Thoracic aorta (tissue), 2 donors: ENCODE results near the gene SZT2. TPM values are rescaled to one million over a fixed set of nuclear protein-coding genes. Genes with fewer than 3 reads are reported as not detected.

ENCODE experiments used
- ATAC-seq: fragments of 150-250 bp; one replicate; pipeline ENCODE4 v1.8.0; 2017; ENCODE audit warnings: low read depth; ENCODE audit not compliant: insufficient number of reproducible peaks, low FRiP score
- DNase-seq: peaks from one replicate; pipeline ENCODE4 v3.0.0-alpha.2; 2020; ENCODE audit warnings: low spot score
- H3K27ac ChIP-seq, 2 donors: fragments of 200-600 bp; sonication (generic); 1 replicate in 1 of 2; 2 replicates in 1 of 2; pipeline ENCODE4 v1.5.1; 2016; ENCODE audit warnings: mild to moderate bottlenecking in 2 of 2, moderate library complexity in 2 of 2
- H3K27me3 ChIP-seq: fragments of 200-600 bp; sonication (generic); replicated peaks from 2 replicates; pipeline ENCODE4 v1.6.0; 2016; ENCODE audit warnings: mild to moderate bottlenecking; ENCODE audit not compliant: insufficient read depth
- H3K36me3 ChIP-seq: fragments of 200-600 bp; sonication (generic); one replicate; pipeline ENCODE4 v1.5.1; 2016
- H3K4me1 ChIP-seq, 2 donors: fragments of 200-600 bp; sonication (generic); 1 replicate in 1 of 2; 2 replicates in 1 of 2; pipeline versions ENCODE4 v1.5.1 to v1.6.0; 2016; ENCODE audit warnings: low read depth in 2 of 2, mild to moderate bottlenecking in 1 of 2; ENCODE audit not compliant: control insufficient read depth in 1 of 2
- H3K4me3 ChIP-seq: fragments of 200-600 bp; sonication (generic); 2 replicates; pipeline ENCODE4 v1.5.1; 2016; ENCODE audit warnings: mild to moderate bottlenecking
- H3K9me3 ChIP-seq: fragments of 200-600 bp; sonication (generic); 2 replicates; pipeline ENCODE4 v1.5.1; 2016
- total RNA-seq, 2 donors: library from RNA; depleted of rRNA; stranded (reverse); fragments of >200 nt; gene quantifications; one replicate each; pipeline versions ENCODE4 v1.1.0 to v1.2.3, GENCODE V29; 2016
- TF ChIP-seq, protein P1 (sequence below): fragments of 200-600 bp; sonication (generic); IDR thresholded peaks from one replicate; pipeline ENCODE4 v1.5.1; 2019; ENCODE audit warnings: antibody characterized with exemption

Gene SZT2
- total RNA-seq, 2 donors from 2014 or later, result 50.0 to 65.3 TPM

- no peak overlapping the region for H3K27ac ChIP-seq
- TF ChIP-seq, protein P1, sequence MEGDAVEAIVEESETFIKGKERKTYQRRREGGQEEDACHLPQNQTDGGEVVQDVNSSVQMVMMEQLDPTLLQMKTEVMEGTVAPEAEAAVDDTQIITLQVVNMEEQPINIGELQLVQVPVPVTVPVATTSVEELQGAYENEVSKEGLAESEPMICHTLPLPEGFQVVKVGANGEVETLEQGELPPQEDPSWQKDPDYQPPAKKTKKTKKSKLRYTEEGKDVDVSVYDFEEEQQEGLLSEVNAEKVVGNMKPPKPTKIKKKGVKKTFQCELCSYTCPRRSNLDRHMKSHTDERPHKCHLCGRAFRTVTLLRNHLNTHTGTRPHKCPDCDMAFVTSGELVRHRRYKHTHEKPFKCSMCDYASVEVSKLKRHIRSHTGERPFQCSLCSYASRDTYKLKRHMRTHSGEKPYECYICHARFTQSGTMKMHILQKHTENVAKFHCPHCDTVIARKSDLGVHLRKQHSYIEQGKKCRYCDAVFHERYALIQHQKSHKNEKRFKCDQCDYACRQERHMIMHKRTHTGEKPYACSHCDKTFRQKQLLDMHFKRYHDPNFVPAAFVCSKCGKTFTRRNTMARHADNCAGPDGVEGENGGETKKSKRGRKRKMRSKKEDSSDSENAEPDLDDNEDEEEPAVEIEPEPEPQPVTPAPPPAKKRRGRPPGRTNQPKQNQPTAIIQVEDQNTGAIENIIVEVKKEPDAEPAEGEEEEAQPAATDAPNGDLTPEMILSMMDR, result no peak
- ATAC-seq, result no peak
- H3K9me3 ChIP-seq, result no peaks in the 10 kb centered on the region
- peaks cover 85% of the 10 kb centered on the region for H3K36me3 ChIP-seq
- DNase-seq, result no peak
- no peaks in the 10 kb centered on the region for H3K27me3 ChIP-seq
- no peak overlapping the region for H3K4me3 ChIP-seq
- no peaks in the 10 kb centered on the region for H3K4me1 ChIP-seq
Measured at GRCh38 chr1:43426221-43426620, 36.5 kb downstream of the SZT2 start.

- Histone ChIP-seq H3K36me3 (peaks cover 87% of the 10 kb centered on the region), H3K9me3 (no peaks in the 10 kb centered on the region), H3K27ac (no peak overlapping the region), H3K4me1 (no peaks in the 10 kb centered on the region), H3K27me3 (no peaks in the 10 kb centered on the region), H3K4me3 (no peak overlapping the region)
- no peak for ATAC-seq
- TF ChIP-seq, protein P1, result no peak
- DNase-seq, result no peak
Measured at GRCh38 chr1:43427524-43427923, 37.8 kb downstream of the SZT2 start.

DNA sequence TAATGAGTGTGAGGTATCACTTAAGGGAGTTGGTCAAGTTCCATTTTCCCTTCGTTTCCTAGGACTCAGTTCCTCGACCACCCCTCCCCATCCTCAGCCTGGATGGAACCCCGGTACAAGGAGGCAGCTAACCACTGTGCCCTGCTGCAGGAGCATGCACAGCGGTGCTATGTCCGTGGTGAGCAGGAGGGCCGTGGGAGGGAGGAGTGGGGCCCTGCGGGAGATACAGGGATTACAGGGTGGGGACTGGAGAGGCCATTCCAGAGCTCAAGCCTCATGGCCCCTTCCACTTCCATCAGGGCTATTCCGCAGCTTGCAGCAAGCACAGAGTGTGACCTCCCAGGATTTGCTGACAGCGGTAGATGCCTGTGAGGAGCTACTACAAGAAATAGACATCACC is 38.2 kb downstream of the SZT2 start:
- Histone ChIP-seq H3K4me1 (no peaks in the 10 kb centered on the region), H3K9me3 (no peaks in the 10 kb centered on the region), H3K27me3 (no peaks in the 10 kb centered on the region), H3K27ac (no peak overlapping the region), H3K36me3 (peaks cover 87% of the 10 kb centered on the region), H3K4me3 (no peak overlapping the region)
- no peak for DNase-seq
- ATAC-seq, result no peak
- TF ChIP-seq, protein P1, result no peak

GRCh38 chr1:43430831-43431230 is 41.1 kb downstream of the SZT2 start:
- Histone ChIP-seq H3K4me3 (no peak overlapping the region), H3K36me3 (peaks cover 79% of the 10 kb centered on the region), H3K27me3 (no peaks in the 10 kb centered on the region), H3K27ac (no peak overlapping the region), H3K9me3 (no peaks in the 10 kb centered on the region), H3K4me1 (peaks cover 0 to 9% of the 10 kb centered on the region in 2 donors)
- DNase-seq (no peak), ATAC-seq (no peak)
- TF ChIP-seq, protein P1, result no peak

- no peak for DNase-seq
- TF ChIP-seq, protein P1, result no peak
Measured at GRCh38 chr1:43431676-43432075, 42.0 kb downstream of the SZT2 start.

More at GRCh38 chr1:43431676-43432075, 42.0 kb downstream of the SZT2 start:
- no peak overlapping the region for H3K27ac ChIP-seq
- peaks cover 0 to 9% of the 10 kb centered on the region in 2 donors for H3K4me1 ChIP-seq
- no peak overlapping the region for H3K4me3 ChIP-seq
- H3K9me3 ChIP-seq, result no peaks in the 10 kb centered on the region
- H3K36me3 ChIP-seq, result peaks cover 70% of the 10 kb centered on the region
- no peaks in the 10 kb centered on the region for H3K27me3 ChIP-seq
- no peak for ATAC-seq
